Activated effector memory CD4-positive, alpha-beta T cell treated with Interleukin-2 at 50 U/mL for 16 hours (primary cell): Measurements from ENCODE around the gene SEC11C.

Experiments used
- DNase-seq: peaks from one replicate; pipeline ENCODE4 v3.0.0-alpha.2; 2020

SEC11C gene

DNA sequence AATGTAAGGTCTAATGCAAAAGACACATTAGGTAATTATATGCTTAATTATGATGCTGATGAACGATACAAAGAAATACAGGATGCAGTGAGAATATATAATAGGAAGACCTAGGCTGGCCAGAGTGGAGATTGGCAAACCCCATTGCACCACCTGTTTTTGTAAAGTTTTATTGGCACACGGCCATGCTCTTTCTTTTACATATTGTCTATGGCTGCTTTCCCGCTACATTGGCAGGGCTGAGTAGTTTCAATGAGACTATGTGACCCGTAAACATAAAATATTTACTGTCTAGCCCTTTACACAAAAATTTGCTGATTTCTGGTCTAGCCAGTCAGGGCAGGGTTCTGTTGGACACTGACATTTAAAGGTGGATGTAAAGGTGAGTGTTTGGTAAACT, 5.4 kb downstream of the SEC11C start:
- DNase-seq = no peak

- no peak for DNase-seq
These were observed 8.5 kb downstream of the SEC11C start for GRCh38 chr18:59148192-59148591.

DNA sequence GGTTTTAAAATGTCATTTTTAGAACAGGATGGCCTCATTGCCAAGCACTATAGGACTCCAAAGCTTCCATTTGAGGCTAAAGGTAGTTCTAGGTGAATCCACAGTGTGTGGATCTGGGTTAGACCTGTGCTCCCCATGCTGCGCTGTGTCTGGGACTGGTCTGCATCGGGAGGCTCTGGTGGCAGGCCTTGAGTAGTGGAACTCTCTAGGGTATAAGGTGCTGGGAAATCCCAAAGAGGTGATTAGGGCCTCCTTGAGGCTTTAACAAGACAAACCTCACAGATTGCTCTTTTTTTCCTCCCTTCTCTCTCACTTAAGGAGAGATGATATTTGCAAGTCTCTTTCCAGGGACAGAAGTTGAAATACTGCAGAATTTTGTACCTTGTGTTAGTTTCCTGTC, 9.3 kb downstream of the SEC11C start:
- no peak for DNase-seq

- DNase-seq = no peak
These were observed 9.7 kb downstream of the SEC11C start for GRCh38 chr18:59149416-59149815.

DNA sequence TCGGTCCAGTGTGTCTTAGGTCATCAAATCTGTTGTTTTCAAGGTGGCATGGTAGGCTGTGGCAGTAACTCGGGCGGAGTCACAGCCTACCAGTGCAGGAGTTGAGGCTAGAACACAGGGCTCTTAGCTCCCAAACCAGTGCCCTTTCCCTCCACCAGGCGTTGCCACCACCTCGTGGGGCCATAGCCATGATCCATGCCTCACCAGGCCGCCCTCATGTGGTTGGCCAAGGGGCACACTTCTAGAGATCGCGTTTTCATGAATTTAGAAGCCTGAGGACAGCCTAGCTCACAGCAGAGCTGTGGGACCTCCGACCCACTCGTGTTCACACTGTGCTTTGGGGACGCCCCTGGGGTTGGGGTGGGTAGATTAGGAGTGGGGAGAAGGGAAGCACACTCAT, 10.6 kb downstream of the SEC11C start:
- no peak for DNase-seq

- no peak for DNase-seq
These were observed 15.5 kb downstream of the SEC11C start for GRCh38 chr18:59155153-59155552.

- no peak for DNase-seq
These were observed 16.6 kb downstream of the SEC11C start for GRCh38 chr18:59156316-59156715.

- no peak for DNase-seq
These were observed 19.6 kb downstream of the SEC11C start for GRCh38 chr18:59159265-59159664.

DNA sequence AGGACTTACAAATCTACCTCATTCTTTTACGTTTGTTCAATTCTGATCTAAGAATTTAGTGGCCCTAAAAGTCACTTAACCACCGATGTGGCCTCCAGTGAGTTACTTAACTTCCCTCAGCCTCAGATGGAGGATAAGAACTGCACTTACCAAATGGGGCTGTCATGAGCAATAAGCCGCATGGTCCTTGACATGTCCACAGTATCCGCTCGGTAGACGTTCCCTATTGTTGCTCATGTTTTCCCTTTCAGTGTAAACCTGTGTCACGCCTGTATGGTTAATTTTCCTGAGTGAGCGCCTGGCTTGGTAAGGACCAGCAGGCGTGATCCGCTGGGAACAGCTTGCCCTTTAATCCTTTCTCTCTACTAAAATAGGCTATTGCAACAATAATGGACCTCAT, 20.3 kb downstream of the SEC11C start:
- no peak for DNase-seq

GRCh38 chr18:59172664-59173249, 33.1 kb downstream of the SEC11C start:
- no peak for DNase-seq

- no peak for DNase-seq
These were observed 37.8 kb downstream of the SEC11C start for GRCh38 chr18:59177485-59177884.

DNA sequence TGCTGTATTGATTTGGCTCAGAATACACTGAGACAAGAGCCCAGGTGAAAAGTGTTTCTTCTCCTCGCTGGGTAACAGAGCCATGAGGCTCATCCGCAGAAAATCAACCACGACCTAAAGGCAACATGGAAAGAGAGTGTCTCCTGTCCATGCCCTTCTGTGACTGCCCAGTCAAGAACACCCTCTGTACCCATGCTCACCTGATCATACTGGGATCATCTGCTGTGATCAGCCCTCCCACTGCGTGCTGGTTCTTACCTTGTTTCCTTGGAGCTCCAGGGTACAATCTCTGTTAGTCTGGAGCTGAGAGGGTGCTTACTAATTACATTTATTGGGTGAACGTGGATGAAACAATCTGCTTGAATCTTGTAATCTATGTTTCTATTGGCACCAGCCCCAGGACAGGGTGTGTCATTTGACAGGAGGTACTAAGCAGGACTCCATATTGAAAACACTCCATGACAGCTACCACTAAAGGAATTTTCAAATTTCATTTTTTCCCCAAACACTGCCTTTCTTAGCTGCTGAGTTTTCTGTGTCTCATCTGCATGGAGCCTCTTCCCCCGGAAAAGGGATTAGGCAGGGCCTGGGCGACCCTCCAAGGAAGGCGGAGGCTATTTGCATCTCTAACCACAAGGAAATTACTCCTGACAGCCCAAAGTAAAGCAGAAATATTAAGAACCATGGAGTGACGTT, 40.6 kb downstream of the SEC11C start:
- no peak for DNase-seq

GRCh38 chr18:59182673-59183072, 43.0 kb downstream of the SEC11C start:
- DNase-seq = no peak

DNA sequence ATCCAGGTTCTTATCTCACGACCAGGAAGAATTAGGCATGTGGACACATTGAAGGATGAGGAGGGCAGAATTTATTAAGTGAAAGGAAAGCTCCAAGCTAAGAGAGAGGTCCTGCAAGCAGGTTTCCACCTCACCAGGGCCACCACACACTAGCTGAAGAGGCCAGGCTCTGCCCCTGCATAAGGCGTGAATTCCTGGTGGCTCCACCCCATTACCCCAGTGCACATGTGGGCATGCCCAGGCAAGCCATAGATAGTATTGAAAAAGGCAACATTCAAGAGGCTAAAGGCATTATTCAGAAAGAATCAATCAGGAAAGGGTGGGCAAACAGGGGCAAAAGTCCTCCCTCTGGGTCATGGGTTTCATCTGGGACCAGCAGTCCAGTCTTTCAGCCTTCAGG, 49.3 kb downstream of the SEC11C start:
- no peak for DNase-seq

DNA sequence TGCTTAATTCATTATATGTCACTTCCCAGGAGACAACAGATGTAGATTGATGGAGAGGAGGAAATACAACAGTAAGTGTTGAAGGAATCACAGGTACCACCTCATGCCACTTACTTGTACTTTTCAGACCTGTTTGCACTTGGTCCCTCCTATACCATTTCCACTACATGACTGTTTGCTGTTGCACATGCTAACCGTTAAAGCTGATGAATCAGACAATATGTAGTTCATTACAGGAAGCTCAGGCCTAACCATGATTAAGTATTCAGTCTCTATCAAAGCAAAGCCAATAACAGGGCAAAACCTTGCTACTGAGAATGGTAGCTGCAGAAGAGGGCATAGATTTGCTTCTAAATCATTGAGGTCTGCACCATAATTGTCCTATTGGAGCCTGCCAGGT, 50.1 kb downstream of the SEC11C start:
- DNase-seq = no peak

- no peak for DNase-seq
These were observed 56.6 kb downstream of the SEC11C start for GRCh38 chr18:59196161-59196725.

GRCh38 chr18:59197636-59198035, 58.0 kb downstream of the SEC11C start:
- no peak for DNase-seq

GRCh38 chr18:59198215-59198614, 58.5 kb downstream of the SEC11C start:
- no peak for DNase-seq

- no peak for DNase-seq
These were observed 61.1 kb downstream of the SEC11C start for GRCh38 chr18:59200787-59201186.

DNA sequence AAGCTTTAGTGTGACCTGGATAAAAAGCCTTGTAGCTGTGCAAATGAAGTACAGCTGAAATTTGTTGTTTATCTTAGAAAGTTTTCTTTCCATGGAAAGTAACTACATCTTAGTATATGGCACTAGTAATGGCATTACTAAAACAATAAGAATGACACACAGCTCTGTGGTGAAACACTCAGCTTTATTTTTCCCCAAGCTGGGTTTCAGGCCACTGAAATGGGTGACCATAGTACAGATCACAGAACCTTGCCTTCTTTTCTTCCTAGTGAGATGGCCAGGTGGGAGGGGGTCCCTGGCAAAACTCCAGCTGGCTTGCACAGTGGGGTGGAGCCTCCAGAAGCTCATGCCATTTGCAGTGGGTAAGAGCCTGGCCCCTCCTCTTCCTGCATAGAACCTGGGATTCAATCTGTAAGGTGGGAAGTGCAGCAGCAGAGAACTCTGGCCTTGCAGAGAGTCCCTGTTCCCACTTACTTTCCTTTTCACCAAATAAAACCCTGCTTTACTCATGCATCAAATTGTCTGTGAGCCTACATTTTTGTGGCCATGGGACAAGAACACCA, 62.7 kb downstream of the SEC11C start:
- no peak for DNase-seq

DNA sequence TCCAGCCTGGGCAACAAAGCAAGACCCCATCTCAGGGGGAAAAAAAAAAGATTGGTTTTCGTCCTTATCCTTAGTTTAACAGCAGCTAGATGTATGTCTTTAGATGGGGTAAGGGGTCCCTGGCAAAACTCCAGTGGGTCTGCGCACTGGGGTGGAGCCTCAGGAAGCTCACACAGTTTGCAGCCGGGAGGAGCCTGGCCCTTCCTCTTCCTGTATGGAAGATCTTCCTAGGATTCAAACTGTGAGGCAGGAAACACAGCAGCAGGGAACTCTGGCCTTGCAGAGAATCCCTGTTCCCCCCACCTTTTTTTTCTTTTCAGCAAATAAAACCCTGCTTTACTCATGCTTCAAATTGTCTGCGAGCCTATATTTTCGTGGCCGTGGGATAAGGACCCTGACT, 67.8 kb downstream of the SEC11C start:
- DNase-seq = no peak
